Skin epidermis (tissue), 12 donors: ENCODE results near the gene OLFM4.
"Not testable (repeated sequence)": the region's sequence is repeated elsewhere in the genome, so short reads cannot be mapped to it uniquely, and the experiment has no call there.

Experiments used
- H3K27ac ChIP-seq, 21 experiments: fragments of 200-600 bp; sonication (generic) in 11 of 21; one replicate each; pipeline ENCODE4 v1.5.0; 2020; ENCODE audit warnings: mild to moderate bottlenecking in 3 of 21, inconsistent platforms in 2 of 21, moderate library complexity in 2 of 21
- H3K4me3 ChIP-seq, 7 experiments: fragments of 200-600 bp; sonication (generic) in 2 of 7; one replicate each; pipeline ENCODE4 v1.5.0; 2020; ENCODE audit warnings: inconsistent platforms in 2 of 7, mild to moderate bottlenecking in 2 of 7, moderate library complexity in 1 of 7

The OLFM4 gene

DNA sequence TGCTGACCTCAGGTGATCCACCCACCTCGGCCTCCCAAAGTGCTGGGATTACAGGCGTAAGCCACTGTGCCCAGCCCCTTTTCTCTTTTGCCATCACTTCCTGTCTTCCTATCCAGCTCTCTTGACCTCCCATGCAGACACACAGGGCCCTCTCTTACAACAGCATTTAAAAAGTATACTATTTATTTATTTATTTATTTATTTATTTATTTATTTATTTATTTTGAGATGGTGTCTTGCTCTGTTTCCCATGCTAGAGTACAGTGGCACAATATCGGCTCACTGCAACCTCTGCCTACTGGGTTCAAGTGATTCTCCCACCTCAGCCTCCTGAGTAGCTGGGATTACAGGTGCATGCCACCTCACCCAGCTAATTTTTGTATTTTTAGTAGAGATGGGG lies 14.6 kb upstream of the OLFM4 start:
- not testable (repeated sequence) for H3K4me3 ChIP-seq, H3K27ac ChIP-seq

GRCh38 chr13:53014495-53015443 lies 13.8 kb upstream of the OLFM4 start:
- Histone ChIP-seq H3K4me3 (no peak overlapping the region), H3K27ac (no peak overlapping the region)

DNA sequence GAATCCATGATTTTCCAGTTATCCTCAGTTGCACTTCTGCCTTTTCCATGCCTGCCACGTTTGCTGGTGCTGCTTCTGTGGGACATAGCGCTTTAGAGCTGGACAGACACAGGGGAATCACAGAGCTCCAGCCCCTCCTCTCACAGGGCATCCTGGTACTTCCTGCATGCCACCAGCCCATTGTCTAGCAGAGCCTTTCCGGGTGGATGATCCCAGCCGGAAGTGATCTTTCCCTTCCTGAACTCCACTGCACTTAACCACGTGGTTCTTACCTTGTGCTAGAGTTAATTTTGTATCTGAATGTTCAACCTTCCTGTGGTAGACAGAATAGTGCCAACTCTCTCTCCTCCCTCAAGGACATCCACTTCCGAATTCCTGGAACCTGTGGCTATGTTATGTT lies 12.6 kb upstream of the OLFM4 start:
- H3K27ac ChIP-seq: no peak overlapping the region

DNA sequence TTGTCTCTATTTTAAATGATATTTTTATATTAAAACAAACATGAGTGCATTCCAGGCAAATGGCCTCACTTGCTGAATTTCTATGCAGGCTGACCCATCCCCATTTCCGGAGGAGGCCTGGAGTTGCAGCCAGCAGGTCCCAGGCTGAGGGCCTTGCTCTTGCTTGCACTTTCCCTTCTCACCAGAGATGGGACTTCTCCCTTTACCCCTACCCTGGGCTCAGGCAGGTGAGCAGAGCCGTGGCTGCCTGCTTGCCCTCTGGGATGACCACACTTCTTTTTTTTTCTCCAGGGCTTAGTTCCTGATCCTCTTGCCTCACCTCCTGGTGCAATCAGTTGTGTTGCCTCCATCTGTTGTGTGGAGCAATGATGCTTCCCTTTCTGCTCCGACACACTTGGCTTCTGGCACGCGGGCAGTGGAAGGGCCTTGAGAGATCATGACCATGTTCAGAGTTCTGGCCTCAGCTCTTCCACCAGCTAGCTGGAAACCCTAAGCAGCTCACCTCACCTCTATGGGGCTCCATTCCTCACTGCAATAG lies 11.1 kb upstream of the OLFM4 start:
- H3K27ac ChIP-seq: no peak overlapping the region
- no peak overlapping the region for H3K4me3 ChIP-seq

More for the DNA sequence above, 12.6 kb upstream of the OLFM4 start:
- no peak overlapping the region for H3K4me3 ChIP-seq

DNA sequence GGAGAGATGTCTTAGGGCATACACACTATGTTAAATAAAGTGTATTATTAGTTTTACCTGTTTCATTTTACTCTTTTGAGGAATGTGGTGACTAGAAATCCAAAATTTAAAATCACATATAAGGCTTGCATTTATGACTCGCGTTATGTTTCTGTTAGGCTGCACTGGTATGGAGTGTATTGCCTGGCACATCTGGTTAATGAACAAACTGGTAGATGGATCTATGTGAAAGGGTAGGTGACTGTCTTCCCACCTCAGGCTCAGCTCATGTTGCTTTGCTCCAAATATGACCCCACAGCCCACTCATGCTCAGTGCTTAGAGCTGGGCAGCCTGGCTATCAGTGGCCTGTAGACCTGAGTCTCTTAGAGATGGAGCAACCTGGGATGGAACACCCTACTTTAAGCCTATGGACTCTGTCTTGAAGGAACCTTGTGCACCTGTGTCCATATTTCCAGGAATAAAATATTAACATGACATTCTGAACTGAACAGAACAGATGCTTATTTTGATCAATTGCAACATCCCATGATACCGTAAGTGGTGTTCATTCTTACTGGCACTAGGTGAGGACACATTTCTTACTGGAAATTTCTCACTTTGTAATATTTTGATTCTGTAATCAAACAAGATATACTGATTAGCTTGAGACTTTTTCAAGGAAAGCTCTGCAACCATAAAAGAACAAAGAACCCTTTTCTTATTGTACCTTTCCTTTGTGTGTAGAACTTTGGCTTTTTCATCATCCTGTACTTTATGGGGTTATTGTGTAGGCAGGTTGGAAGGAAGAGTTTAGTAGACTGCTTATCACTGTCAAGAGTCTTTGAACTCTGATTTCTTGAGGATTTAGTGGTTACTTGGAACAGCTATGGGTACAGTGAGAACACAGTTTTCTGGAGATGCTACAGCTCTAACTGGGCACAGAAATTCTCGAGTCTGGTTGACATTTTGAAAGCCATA lies 9.6 kb upstream of the OLFM4 start:
- Histone ChIP-seq H3K27ac (no peak overlapping the region), H3K4me3 (no peak overlapping the region)

- Histone ChIP-seq H3K4me3 (no peak overlapping the region), H3K27ac (no peak overlapping the region)
Observed at GRCh38 chr13:53020764-53021335, 7.8 kb upstream of the OLFM4 start.

DNA sequence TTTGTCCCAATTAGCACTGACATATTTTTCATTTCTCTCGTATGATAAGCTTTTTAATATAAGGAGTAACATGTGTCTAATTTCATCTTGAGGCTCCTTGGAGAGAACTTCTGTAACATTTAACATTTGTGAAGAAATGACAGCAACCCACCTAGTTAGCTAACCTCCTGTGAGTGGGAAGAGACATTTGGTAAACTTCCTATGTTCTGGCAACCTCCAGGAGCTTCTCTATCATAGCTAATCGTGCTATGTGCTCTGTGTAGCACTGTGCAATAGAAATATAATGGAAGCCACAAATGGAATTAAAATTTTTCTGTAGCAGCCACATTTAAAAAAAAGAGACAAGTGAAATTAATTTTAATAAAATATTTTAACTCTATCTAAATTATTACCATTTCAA lies 5.4 kb upstream of the OLFM4 start:
- Histone ChIP-seq H3K27ac (no peak overlapping the region), H3K4me3 (no peak overlapping the region)

DNA sequence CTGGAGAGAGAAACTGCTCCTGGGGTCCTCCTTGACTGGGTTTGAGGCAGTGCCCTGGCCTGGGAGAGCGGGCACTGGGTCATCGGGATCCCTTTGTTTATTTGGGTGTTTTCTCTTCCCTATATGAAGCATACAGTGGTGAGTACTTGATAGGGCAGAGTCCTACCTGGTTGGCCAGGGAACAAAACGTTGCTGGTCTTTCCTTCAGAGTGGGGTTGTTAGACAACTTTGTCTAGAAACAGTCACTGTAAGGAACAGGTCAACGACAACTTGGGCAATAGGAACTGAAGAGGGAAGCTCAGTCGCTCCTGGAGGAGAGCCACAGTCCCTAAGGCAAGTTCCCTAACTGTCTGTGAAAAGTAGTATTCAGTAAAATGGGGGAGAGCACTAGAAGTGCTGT lies 550 bp upstream of the OLFM4 start:
- no peak overlapping the region for H3K27ac ChIP-seq
- no peak overlapping the region for H3K4me3 ChIP-seq

GRCh38 chr13:53032849-53033248 lies 4.2 kb downstream of the OLFM4 start:
- H3K27ac ChIP-seq: no peak overlapping the region
- H3K4me3 ChIP-seq: no peak overlapping the region

- no peak overlapping the region for H3K4me3 ChIP-seq
- H3K27ac ChIP-seq: no peak overlapping the region
Observed at GRCh38 chr13:53038993-53039392, 10.4 kb downstream of the OLFM4 start.

GRCh38 chr13:53041968-53042516 lies 13.4 kb downstream of the OLFM4 start:
- Histone ChIP-seq H3K27ac (no peak overlapping the region), H3K4me3 (no peak overlapping the region)

DNA sequence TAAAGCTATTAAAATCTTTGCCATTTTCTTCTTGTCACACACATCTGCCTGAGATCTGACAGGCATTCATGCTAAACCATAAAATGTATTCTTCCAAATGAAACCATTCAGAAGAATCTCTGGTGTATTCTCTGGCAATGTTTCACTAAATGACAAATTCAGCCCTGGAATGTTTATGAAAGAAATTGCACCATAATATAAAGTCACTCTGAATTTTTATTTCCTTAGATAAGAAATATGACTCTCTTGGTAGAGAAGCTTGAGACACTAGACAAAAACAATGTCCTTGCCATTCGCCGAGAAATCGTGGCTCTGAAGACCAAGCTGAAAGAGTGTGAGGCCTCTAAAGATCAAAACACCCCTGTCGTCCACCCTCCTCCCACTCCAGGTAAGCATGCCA lies 14.3 kb downstream of the OLFM4 start:
- Histone ChIP-seq H3K27ac (no peak overlapping the region), H3K4me3 (no peak overlapping the region)

- no peak overlapping the region for H3K4me3 ChIP-seq
- no peak overlapping the region for H3K27ac ChIP-seq
Observed at GRCh38 chr13:53043398-53043797, 14.8 kb downstream of the OLFM4 start.

DNA sequence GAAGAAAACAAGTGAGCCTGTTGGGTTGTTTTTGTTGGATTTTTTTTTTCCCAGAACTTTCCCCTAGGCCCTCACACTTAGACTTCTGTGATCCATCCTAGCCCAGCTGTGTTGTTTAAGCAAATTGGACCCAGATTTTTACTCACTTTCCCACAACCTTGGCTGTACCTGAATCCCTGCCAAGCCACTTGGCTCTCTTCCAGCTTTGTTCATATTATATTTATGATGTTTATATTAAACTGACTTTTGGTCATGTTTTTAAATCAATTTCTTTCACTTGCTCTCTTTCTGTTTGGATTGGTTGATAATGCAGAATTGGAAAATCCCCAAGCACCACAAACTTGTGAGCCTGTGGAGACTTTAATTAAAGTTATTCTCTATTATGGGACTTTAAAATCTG lies 16.6 kb downstream of the OLFM4 start:
- H3K27ac ChIP-seq: no peak overlapping the region
- no peak overlapping the region for H3K4me3 ChIP-seq

DNA sequence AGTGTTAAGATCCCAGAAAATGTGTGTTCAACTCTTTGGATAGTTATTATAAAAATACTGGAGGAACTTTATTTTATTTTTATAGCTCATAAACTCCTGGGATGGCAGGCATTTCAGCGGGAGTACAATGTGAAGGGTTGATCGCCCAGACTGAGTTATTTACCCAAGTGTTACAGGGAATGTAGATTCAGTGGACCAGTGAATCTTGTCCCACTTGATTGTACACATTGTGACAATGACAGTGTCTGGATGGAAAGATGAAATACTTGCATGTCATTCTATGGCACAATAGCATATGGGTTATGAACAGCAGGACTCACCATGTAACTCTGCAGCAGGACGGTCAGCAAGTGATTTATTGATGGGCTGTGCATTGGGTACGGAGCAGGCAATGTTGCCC lies 20.3 kb downstream of the OLFM4 start:
- no peak overlapping the region for H3K27ac ChIP-seq
- no peak overlapping the region for H3K4me3 ChIP-seq

GRCh38 chr13:53050151-53050550 lies 21.5 kb downstream of the OLFM4 start:
- Histone ChIP-seq H3K27ac (no peak overlapping the region), H3K4me3 (no peak overlapping the region)

GRCh38 chr13:53052675-53053074 lies 24.1 kb downstream of the OLFM4 start:
- Histone ChIP-seq H3K4me3 (no peak overlapping the region), H3K27ac (no peak overlapping the region)

DNA sequence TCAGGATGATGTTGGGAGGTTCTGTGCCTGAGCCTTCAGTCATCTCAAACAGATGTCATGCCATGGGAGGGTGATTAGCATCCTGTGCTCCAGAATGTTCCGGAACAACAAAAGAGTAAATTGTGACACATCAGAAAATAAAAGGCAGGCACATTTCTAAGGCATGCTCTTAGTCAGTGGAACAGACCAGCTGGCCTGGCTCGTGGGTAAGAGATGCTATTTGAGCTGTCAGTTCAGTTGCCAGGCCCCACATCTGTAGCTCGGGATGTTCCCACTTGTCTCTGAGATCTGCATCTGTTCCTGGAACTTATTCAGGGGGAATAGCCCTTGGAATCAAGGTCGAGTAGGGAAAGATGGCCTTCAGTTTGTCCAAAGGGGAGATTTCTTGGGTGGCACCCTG lies 26.0 kb downstream of the OLFM4 start:
- Histone ChIP-seq H3K4me3 (no peak overlapping the region), H3K27ac (no peak overlapping the region)

DNA sequence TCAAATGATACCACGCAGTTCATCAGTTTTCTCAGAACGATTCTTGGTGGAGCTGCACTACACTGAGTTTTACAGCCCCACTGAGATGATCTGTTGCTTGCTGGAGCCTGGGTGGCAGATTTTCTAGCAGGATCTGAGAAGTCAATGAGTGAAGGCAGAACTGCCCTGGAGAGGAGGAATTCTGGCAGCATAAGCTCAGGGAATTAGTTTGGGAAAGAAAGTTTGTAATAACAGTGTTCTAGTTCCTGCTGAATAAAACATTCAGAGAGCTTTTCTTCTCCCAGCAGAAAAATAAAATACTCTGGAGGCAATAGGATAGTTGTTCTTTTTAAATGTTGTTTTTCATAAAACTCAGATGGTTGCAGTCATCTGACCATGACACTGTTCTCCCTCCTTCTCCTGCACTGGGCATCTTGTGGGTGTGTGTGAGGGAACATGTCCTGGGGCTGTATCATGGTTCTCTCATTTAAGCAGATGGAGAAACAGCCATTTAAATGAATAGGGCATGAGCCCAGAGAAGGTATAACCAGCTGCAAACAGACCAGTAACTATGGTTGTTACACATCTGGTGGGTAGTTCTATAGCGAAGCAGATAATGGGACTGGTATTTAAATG lies 29.6 kb downstream of the OLFM4 start:
- H3K27ac ChIP-seq: peak overlapping the region in 1 of 21 experiments; percentile 54

More for the DNA sequence above, 29.6 kb downstream of the OLFM4 start:
- no peak overlapping the region for H3K4me3 ChIP-seq
